DND-41 (cell line): ENCODE measurements around the gene OVAAL.

ENCODE experiments used
- ATAC-seq: fragments of 200-7000 bp; cut with Tn5 transposase; 3 replicates; pipeline ENCODE4 v1.9.1; 2021; ENCODE audit warnings: low read depth; ENCODE audit not compliant: insufficient read depth
- DNase-seq: peaks from one replicate; pipeline ENCODE4 v3.0.0-alpha.2; 2020
- H2AFZ ChIP-seq: 2 replicates; pipeline ENCODE4 v1.6.0; 2012; ENCODE audit warnings: low read depth, low read length
- H3K27ac ChIP-seq: 2 replicates; pipeline ENCODE4 v1.5.1; 2012; ENCODE audit warnings: low read length, inconsistent platforms
- H3K27me3 ChIP-seq: fragments of 200-600 bp; sonication (generic); 2 replicates; pipeline ENCODE4 v1.6.0; 2012; ENCODE audit warnings: low read length, mild to moderate bottlenecking, inconsistent platforms; ENCODE audit not compliant: insufficient read depth, poor library complexity
- H3K36me3 ChIP-seq: 2 replicates; pipeline ENCODE4 v1.5.1; 2012; ENCODE audit warnings: low read length, inconsistent platforms; ENCODE audit not compliant: insufficient read depth
- H3K4me1 ChIP-seq: 2 replicates; pipeline ENCODE4 v1.5.1; 2012; ENCODE audit warnings: mild to moderate bottlenecking, low read length; ENCODE audit not compliant: insufficient read depth
- H3K4me2 ChIP-seq: 2 replicates; pipeline ENCODE4 v1.6.0; 2012; ENCODE audit warnings: mild to moderate bottlenecking, moderate library complexity, low read length, inconsistent platforms; ENCODE audit not compliant: insufficient read depth
- H3K4me3 ChIP-seq, 2 experiments: fragments of 200-600 bp in 1 of 2; shearing (Covaris generic) in 1 of 2; 2 replicates each; pipeline ENCODE4 v1.5.1; 2012 to 2016; ENCODE audit warnings: inconsistent platforms in 2 of 2, low read length in 2 of 2, mild to moderate bottlenecking in 2 of 2, low read depth in 1 of 2, moderate library complexity in 1 of 2
- H3K79me2 ChIP-seq: 2 replicates; pipeline ENCODE4 v1.6.0; 2012; ENCODE audit warnings: low read length, inconsistent platforms; ENCODE audit not compliant: insufficient read depth
- H3K9ac ChIP-seq: 2 replicates; pipeline ENCODE4 v1.6.0; 2012; ENCODE audit warnings: low read depth, mild to moderate bottlenecking, inconsistent platforms, low read length, moderate library complexity
- H3K9me3 ChIP-seq: 2 replicates; pipeline ENCODE4 v1.5.1; 2012; ENCODE audit warnings: low read length, moderate library complexity, mild to moderate bottlenecking, inconsistent platforms; ENCODE audit not compliant: insufficient read depth, severe bottlenecking
- H4K20me1 ChIP-seq: 2 replicates; pipeline ENCODE4 v1.6.0; 2012; ENCODE audit warnings: low read length; ENCODE audit not compliant: insufficient read depth
- CTCF ChIP-seq: IDR thresholded peaks from 2 replicates; pipeline ENCODE4 v1.5.1; 2012; ENCODE audit warnings: borderline replicate concordance, low read length, moderate library complexity, mild to moderate bottlenecking; ENCODE audit not compliant: poor library complexity, severe bottlenecking; ENCODE audit errors: extremely low read depth
- EZH2 ChIP-seq: IDR thresholded peaks from 3 replicates; pipeline ENCODE4 v1.6.1; 2012; ENCODE audit warnings: borderline replicate concordance, low read depth, mild to moderate bottlenecking, moderate library complexity, low read length, inconsistent platforms; ENCODE audit not compliant: severe bottlenecking

OVAAL gene

GRCh38 chr1:180563026-180563827, 4.5 kb downstream of the OVAAL start:
- ATAC-seq (no peak), DNase-seq (no peak)
- Histone ChIP-seq H3K27me3 (no peaks in the 10 kb centered on the region), H3K27ac (no peak overlapping the region), H3K4me2 (no peak overlapping the region), H3K79me2 (no peaks in the 10 kb centered on the region), H3K4me1 (no peaks in the 10 kb centered on the region), H3K9me3 (no peaks in the 10 kb centered on the region), H3K9ac (no peak overlapping the region), H3K36me3 (no peaks in the 10 kb centered on the region), H3K4me3 (no peak overlapping the region), H2AFZ (no peak overlapping the region), H4K20me1 (no peaks in the 10 kb centered on the region)
- TF ChIP-seq EZH2 (no peak), CTCF (no peak)

- TF ChIP-seq EZH2 (no peak), CTCF (no peak)
- ATAC-seq = no peak
- no peaks in the 10 kb centered on the region for H3K4me1 ChIP-seq
These were observed 6.5 kb downstream of the OVAAL start for GRCh38 chr1:180565121-180565871.

GRCh38 chr1:180566026-180566425, 7.3 kb downstream of the OVAAL start:
- Histone ChIP-seq H3K36me3 (no peaks in the 10 kb centered on the region), H3K79me2 (no peaks in the 10 kb centered on the region), H2AFZ (no peak overlapping the region), H3K27me3 (no peaks in the 10 kb centered on the region), H3K4me3 (no peak overlapping the region), H4K20me1 (no peaks in the 10 kb centered on the region), H3K9me3 (no peaks in the 10 kb centered on the region), H3K4me2 (no peak overlapping the region), H3K9ac (no peak overlapping the region), H3K27ac (no peak overlapping the region), H3K4me1 (no peaks in the 10 kb centered on the region)
- TF ChIP-seq CTCF = no peak
- TF ChIP-seq EZH2 = no peak
- DNase-seq = no peak
- ATAC-seq = no peak

More at GRCh38 chr1:180565121-180565871, 6.5 kb downstream of the OVAAL start:
- Histone ChIP-seq H3K27me3 (no peaks in the 10 kb centered on the region), H3K27ac (no peak overlapping the region), H4K20me1 (no peaks in the 10 kb centered on the region), H2AFZ (no peak overlapping the region), H3K4me2 (no peak overlapping the region), H3K4me3 (no peak overlapping the region), H3K9ac (no peak overlapping the region), H3K36me3 (no peaks in the 10 kb centered on the region), H3K79me2 (no peaks in the 10 kb centered on the region), H3K9me3 (no peaks in the 10 kb centered on the region)
- DNase-seq = no peak
